Thoracic aorta (tissue), 2 donors: Measurements from ENCODE around the gene CLDN9. TPM values are rescaled to one million over a fixed set of nuclear protein-coding genes. Genes with fewer than 3 reads are reported as not detected.

Experiments
- ATAC-seq: fragments of 150-250 bp; one replicate; pipeline ENCODE4 v1.8.0; 2017; ENCODE audit warnings: low read depth; ENCODE audit not compliant: insufficient number of reproducible peaks, low FRiP score
- DNase-seq: peaks from one replicate; pipeline ENCODE4 v3.0.0-alpha.2; 2020; ENCODE audit warnings: low spot score
- H3K27ac ChIP-seq, 2 donors: fragments of 200-600 bp; sonication (generic); 1 replicate in 1 of 2; 2 replicates in 1 of 2; pipeline ENCODE4 v1.5.1; 2016; ENCODE audit warnings: mild to moderate bottlenecking in 2 of 2, moderate library complexity in 2 of 2
- H3K27me3 ChIP-seq: fragments of 200-600 bp; sonication (generic); replicated peaks from 2 replicates; pipeline ENCODE4 v1.6.0; 2016; ENCODE audit warnings: mild to moderate bottlenecking; ENCODE audit not compliant: insufficient read depth
- H3K36me3 ChIP-seq: fragments of 200-600 bp; sonication (generic); one replicate; pipeline ENCODE4 v1.5.1; 2016
- H3K4me1 ChIP-seq, 2 donors: fragments of 200-600 bp; sonication (generic); 1 replicate in 1 of 2; 2 replicates in 1 of 2; pipeline versions ENCODE4 v1.5.1 to v1.6.0; 2016; ENCODE audit warnings: low read depth in 2 of 2, mild to moderate bottlenecking in 1 of 2; ENCODE audit not compliant: control insufficient read depth in 1 of 2
- H3K4me3 ChIP-seq: fragments of 200-600 bp; sonication (generic); 2 replicates; pipeline ENCODE4 v1.5.1; 2016; ENCODE audit warnings: mild to moderate bottlenecking
- H3K9me3 ChIP-seq: fragments of 200-600 bp; sonication (generic); 2 replicates; pipeline ENCODE4 v1.5.1; 2016
- CTCF ChIP-seq: fragments of 200-600 bp; sonication (generic); IDR thresholded peaks from one replicate; pipeline ENCODE4 v1.5.1; 2019; ENCODE audit warnings: antibody characterized with exemption
- total RNA-seq, 2 donors: library from RNA; depleted of rRNA; stranded (reverse); fragments of >200 nt; gene quantifications; one replicate each; pipeline versions ENCODE4 v1.1.0 to v1.2.3, GENCODE V29; 2016

CLDN9 gene
- total RNA-seq, 2 donors from 2014 or later: 1.5 TPM; not detected in 1

DNA sequence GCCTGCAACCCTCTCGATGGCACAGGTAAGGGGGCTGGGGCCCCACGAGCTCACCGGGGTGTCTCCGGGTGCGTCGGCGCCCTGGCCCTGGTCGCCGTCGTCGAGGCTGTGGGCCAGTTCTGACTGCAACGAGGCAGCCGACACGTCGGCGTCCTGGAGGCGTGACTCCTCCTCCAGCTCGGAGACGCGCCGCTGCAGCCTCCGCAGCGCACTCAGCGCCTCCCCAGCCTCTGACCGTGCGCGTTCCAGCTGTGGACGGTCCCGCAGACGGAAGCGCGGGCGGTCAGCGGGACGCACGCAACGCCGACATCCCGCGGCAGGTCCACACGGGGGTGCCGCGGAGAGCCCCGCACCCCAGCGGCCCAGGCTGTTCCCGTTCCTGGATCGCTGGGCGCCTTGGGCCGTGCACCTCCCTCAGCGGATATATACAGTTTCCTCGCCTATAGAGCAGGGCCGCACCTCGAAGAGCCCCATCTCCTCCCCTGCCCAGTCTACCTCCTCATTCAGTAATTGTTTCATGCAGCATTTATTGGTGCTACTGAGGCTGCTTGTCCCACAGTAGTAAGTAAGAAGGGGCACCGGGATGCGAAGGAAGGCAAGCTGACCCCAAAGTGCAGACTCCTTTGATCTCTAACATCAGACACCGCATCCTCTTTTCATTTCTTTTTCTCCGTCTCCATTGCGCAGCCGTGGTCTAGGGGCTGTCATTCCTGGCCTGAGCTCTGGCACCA lies 16.9 kb downstream of the CLDN9 start:
- no peaks in the 10 kb centered on the region for H3K9me3 ChIP-seq
- peaks cover 4% of the 10 kb centered on the region for H3K27me3 ChIP-seq
- TF ChIP-seq CTCF: no peak
- peaks cover 0 to 20% of the 10 kb centered on the region in 2 donors for H3K4me1 ChIP-seq
- H3K36me3 ChIP-seq: peaks cover 12% of the 10 kb centered on the region
- no peak for DNase-seq
- H3K4me3 ChIP-seq: peak overlapping the region; percentile 44
- ATAC-seq: no peak
- H3K27ac ChIP-seq: no peak overlapping the region

- H3K4me3 ChIP-seq: no peak overlapping the region
- peaks cover 4% of the 10 kb centered on the region for H3K27me3 ChIP-seq
- ATAC-seq (no peak), DNase-seq (no peak)
- peaks cover 0 to 11% of the 10 kb centered on the region in 2 donors for H3K4me1 ChIP-seq
- peaks cover 12% of the 10 kb centered on the region for H3K36me3 ChIP-seq
- no peaks in the 10 kb centered on the region for H3K9me3 ChIP-seq
- no peak overlapping the region for H3K27ac ChIP-seq
- TF ChIP-seq CTCF: no peak
Measured at GRCh38 chr16:3030222-3031212, 17.8 kb downstream of the CLDN9 start.

DNA sequence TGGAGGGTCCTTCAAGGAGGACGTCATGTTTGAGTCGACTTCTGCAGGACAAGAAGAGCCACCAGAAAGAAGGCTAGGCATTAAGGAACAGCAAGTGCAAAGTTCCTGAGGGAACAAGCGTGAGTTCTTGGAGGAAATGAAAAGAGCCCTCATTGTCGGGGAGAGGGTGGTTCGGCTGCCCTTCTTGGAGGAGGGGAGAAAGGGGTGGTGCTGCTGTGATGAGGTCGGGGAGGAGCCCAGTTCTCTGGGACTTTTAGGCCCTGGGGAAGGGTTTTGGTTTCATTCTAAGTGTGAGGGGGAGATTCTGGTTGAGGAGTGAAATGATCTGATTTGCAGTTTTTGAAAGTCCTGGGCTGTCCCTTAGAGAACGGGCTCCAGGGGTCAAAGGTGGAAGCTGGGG lies 19.9 kb downstream of the CLDN9 start:
- H3K36me3 ChIP-seq: no peaks in the 10 kb centered on the region
- TF ChIP-seq CTCF: no peak
- no peaks in the 10 kb centered on the region for H3K9me3 ChIP-seq
- no peak overlapping the region for H3K27ac ChIP-seq
- H3K27me3 ChIP-seq: peaks cover 12% of the 10 kb centered on the region
- no peak for ATAC-seq
- DNase-seq: no peak
- H3K4me1 ChIP-seq: peaks cover 0 to 16% of the 10 kb centered on the region in 2 donors
- no peak overlapping the region for H3K4me3 ChIP-seq

GRCh38 chr16:3035289-3035971 lies 22.7 kb downstream of the CLDN9 start:
- peaks cover 0 to 6% of the 10 kb centered on the region in 2 donors for H3K4me1 ChIP-seq
- TF ChIP-seq CTCF: no peak
- peaks cover 8% of the 10 kb centered on the region for H3K27me3 ChIP-seq
- no peaks in the 10 kb centered on the region for H3K9me3 ChIP-seq
- no peaks in the 10 kb centered on the region for H3K36me3 ChIP-seq
- no peak overlapping the region for H3K4me3 ChIP-seq
- DNase-seq (no peak), ATAC-seq (no peak)
- H3K27ac ChIP-seq: no peak overlapping the region
